ENCODE results near the gene ASPSCR1.
A peak's percentile ranks its signal among the peaks of the same experiment; 100 is the strongest.

The ASPSCR1 gene

GRCh38 chr17:82055965-82056728 lies 78.7 kb downstream of the ASPSCR1 start:
- DNase-seq (ENCODE audit: low spot score): no peak

- DNase-seq (ENCODE audit: low spot score): no peak
Observed at GRCh38 chr17:82056729-82057621, 79.5 kb downstream of the ASPSCR1 start.

- no peak for DNase-seq (ENCODE audit: low spot score)
Observed at GRCh38 chr17:82058230-82058854, 80.9 kb downstream of the ASPSCR1 start.

GRCh38 chr17:82058855-82059249 lies 81.4 kb downstream of the ASPSCR1 start:
- no peak for DNase-seq (ENCODE audit: low spot score)

- DNase-seq (ENCODE audit: low spot score): no peak
Observed at GRCh38 chr17:82059272-82060000, 82.0 kb downstream of the ASPSCR1 start.

GRCh38 chr17:82060001-82060380 lies 82.6 kb downstream of the ASPSCR1 start:
- DNase-seq (ENCODE audit: low spot score): no peak

- DNase-seq (ENCODE audit: low spot score): no peak
Observed at GRCh38 chr17:82060614-82061013, 83.2 kb downstream of the ASPSCR1 start.

GRCh38 chr17:82061047-82061925 lies 83.9 kb downstream of the ASPSCR1 start:
- DNase-seq (ENCODE audit: low spot score): no peak

- DNase-seq (ENCODE audit: low spot score): no peak
Observed at GRCh38 chr17:82062076-82062983, 84.9 kb downstream of the ASPSCR1 start.

- no peak for DNase-seq (ENCODE audit: low spot score)
Observed at GRCh38 chr17:82062984-82063368, 85.5 kb downstream of the ASPSCR1 start.

GRCh38 chr17:82063424-82064415 lies 86.3 kb downstream of the ASPSCR1 start:
- DNase-seq (ENCODE audit: low spot score): no peak

GRCh38 chr17:82064433-82065192 lies 87.2 kb downstream of the ASPSCR1 start:
- DNase-seq (ENCODE audit: low spot score): no peak

GRCh38 chr17:82065193-82065637 lies 87.8 kb downstream of the ASPSCR1 start:
- DNase-seq (ENCODE audit: low spot score): no peak

GRCh38 chr17:82065638-82066303 lies 88.3 kb downstream of the ASPSCR1 start, which contains the start of gene DUS1L:
Gene DUS1L (minus strand): TSS chr17:82065804. CDS start chr17:82065059, 745 bp downstream.
- peak; percentile 90 for DNase-seq (ENCODE audit: low spot score)

Data from ecto neural progenitor cell (in vitro differentiated cells).